ENCODE measurements around the gene THSD8.
"Not testable (repeated sequence)": the region's sequence is repeated elsewhere in the genome, so short reads cannot be mapped to it uniquely, and the experiment has no call there.

THSD8 gene

GRCh38 chr19:12825254-12826131, 23.6 kb downstream of the THSD8 start:
- no peak for DNase-seq (ENCODE audit: low read depth, low spot score)

GRCh38 chr19:12828494-12828893, 26.6 kb downstream of the THSD8 start:
- DNase-seq (ENCODE audit: low read depth, low spot score): no peak

- no peak for DNase-seq (ENCODE audit: low read depth, low spot score)
Measured at GRCh38 chr19:12833418-12833737, 31.5 kb downstream of the THSD8 start.

GRCh38 chr19:12833738-12834565, 32.1 kb downstream of the THSD8 start:
- no peak for DNase-seq (ENCODE audit: low read depth, low spot score)

GRCh38 chr19:12834566-12834943, 32.7 kb downstream of the THSD8 start, which contains the start of gene RTBDN:
RTBDN (minus strand) TSS chr19:12834579; CDS start chr19:12829979, 4,600 bp downstream.
- no peak for DNase-seq (ENCODE audit: low read depth, low spot score)

- no peak for DNase-seq (ENCODE audit: low read depth, low spot score)
Measured at GRCh38 chr19:12834976-12835757, 33.3 kb downstream of the THSD8 start.

GRCh38 chr19:12836529-12836863, 34.6 kb downstream of the THSD8 start:
- DNase-seq (ENCODE audit: low read depth, low spot score): no peak

GRCh38 chr19:12837225-12837624, 35.4 kb downstream of the THSD8 start:
- DNase-seq (ENCODE audit: low read depth, low spot score): no peak

GRCh38 chr19:12838182-12838885, 36.5 kb downstream of the THSD8 start, which contains the start of gene MAST1:
MAST1 (plus strand) TSS chr19:12838515; CDS start chr19:12838573, 58 bp downstream.
- no peak for DNase-seq (ENCODE audit: low read depth, low spot score)

GRCh38 chr19:12838886-12839756, 37.3 kb downstream of the THSD8 start:
- DNase-seq (ENCODE audit: low read depth, low spot score): no peak

- DNase-seq (ENCODE audit: low read depth, low spot score): no peak
Measured at GRCh38 chr19:12840091-12841079, 38.5 kb downstream of the THSD8 start.

GRCh38 chr19:12841094-12841493, 39.2 kb downstream of the THSD8 start:
- DNase-seq (ENCODE audit: low read depth, low spot score): no peak

- no peak for DNase-seq (ENCODE audit: low read depth, low spot score)
Measured at GRCh38 chr19:12842511-12842910, 40.6 kb downstream of the THSD8 start.

- no peak for DNase-seq (ENCODE audit: low read depth, low spot score)
Measured at GRCh38 chr19:12843328-12843727, 41.5 kb downstream of the THSD8 start.

GRCh38 chr19:12843999-12844732, 42.3 kb downstream of the THSD8 start:
- DNase-seq (ENCODE audit: low read depth, low spot score): no peak

GRCh38 chr19:12846613-12847012, 44.7 kb downstream of the THSD8 start:
- not testable (repeated sequence) for DNase-seq (ENCODE audit: low read depth, low spot score)

- DNase-seq (ENCODE audit: low read depth, low spot score): no peak
Measured at GRCh38 chr19:12847159-12848139, 45.6 kb downstream of the THSD8 start.
